Erythroblast (primary cell): ENCODE data around the gene ARMS2.

ENCODE experiments used
- DNase-seq, 2 experiments: peaks; one replicate each; lab custom pipeline; 2025; lab: John Stamatoyannopoulos, UW
- GATA1 ChIP-seq: IDR thresholded peaks from 2 replicates; pipeline ENCODE4 v1.6.1; 2011; ENCODE audit warnings: low read depth, mild to moderate bottlenecking, control low read depth, low read length, moderate library complexity
- POLR2A ChIP-seq: IDR thresholded peaks from 2 replicates; pipeline ENCODE4 v1.6.1; 2011; ENCODE audit warnings: mild to moderate bottlenecking, low read length

Gene ARMS2

DNA sequence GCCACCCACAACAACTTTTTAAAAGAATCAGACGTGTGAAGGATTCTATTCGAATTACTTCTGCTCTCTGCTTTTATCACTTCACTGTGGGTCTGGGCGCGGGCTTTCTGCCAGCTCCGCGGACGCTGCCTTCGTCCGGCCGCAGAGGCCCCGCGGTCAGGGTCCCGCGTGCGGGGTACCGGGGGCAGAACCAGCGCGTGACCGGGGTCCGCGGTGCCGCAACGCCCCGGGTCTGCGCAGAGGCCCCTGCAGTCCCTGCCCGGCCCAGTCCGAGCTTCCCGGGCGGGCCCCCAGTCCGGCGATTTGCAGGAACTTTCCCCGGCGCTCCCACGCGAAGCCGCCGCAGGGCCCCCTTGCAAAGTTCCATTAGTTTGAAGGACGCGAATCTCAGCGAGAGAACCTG lies 6.4 kb downstream of the ARMS2 start:
- DNase-seq = no peak
- no peak for TF ChIP-seq GATA1
- no peak for TF ChIP-seq POLR2A

DNA sequence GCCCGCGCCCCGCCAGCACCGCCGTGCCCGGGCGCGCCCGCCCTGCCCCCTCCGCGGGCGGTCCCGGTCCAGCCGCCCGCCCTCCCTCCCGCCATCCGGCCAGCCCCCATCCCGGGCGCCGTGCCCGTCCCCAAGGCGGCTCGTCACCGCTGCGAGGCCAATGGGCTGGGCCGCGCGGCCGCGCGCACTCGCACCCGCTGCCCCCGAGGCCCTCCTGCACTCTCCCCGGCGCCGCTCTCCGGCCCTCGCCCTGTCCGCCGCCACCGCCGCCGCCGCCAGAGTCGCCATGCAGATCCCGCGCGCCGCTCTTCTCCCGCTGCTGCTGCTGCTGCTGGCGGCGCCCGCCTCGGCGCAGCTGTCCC lies 6.9 kb downstream of the ARMS2 start, which contains the start of gene HTRA1:
HTRA1 (plus strand) TSS at position 187 of the 362 bp plus-strand sequence; CDS start at position 287, 100 bp downstream.
- TF ChIP-seq POLR2A (no peak), GATA1 (no peak)
- no peak for DNase-seq

DNA sequence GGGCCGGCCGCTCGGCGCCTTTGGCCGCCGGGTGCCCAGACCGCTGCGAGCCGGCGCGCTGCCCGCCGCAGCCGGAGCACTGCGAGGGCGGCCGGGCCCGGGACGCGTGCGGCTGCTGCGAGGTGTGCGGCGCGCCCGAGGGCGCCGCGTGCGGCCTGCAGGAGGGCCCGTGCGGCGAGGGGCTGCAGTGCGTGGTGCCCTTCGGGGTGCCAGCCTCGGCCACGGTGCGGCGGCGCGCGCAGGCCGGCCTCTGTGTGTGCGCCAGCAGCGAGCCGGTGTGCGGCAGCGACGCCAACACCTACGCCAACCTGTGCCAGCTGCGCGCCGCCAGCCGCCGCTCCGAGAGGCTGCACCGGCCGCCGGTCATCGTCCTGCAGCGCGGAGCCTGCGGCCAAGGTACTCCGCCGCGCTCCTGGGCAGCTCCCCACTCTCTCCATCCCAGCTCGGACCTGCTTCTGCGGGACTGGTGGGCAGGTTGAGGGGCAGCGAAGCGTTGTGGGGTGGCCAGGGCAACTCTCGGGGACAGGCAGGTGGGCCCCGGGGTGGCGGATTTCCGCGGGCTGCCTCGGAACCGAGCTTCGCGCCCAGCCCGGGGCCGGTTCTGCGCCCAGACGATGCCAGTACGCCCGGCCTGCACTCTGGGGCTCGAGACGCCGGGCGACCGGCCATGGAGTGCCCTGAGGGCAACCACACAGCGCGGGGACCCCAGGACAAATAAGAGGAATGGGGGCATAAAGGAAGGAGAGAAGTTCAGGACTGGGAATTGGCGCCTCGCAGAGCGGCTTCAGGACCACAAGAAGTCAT lies 7.5 kb downstream of the ARMS2 start:
- TF ChIP-seq GATA1 (no peak), POLR2A (no peak)
- no peak for DNase-seq

DNA sequence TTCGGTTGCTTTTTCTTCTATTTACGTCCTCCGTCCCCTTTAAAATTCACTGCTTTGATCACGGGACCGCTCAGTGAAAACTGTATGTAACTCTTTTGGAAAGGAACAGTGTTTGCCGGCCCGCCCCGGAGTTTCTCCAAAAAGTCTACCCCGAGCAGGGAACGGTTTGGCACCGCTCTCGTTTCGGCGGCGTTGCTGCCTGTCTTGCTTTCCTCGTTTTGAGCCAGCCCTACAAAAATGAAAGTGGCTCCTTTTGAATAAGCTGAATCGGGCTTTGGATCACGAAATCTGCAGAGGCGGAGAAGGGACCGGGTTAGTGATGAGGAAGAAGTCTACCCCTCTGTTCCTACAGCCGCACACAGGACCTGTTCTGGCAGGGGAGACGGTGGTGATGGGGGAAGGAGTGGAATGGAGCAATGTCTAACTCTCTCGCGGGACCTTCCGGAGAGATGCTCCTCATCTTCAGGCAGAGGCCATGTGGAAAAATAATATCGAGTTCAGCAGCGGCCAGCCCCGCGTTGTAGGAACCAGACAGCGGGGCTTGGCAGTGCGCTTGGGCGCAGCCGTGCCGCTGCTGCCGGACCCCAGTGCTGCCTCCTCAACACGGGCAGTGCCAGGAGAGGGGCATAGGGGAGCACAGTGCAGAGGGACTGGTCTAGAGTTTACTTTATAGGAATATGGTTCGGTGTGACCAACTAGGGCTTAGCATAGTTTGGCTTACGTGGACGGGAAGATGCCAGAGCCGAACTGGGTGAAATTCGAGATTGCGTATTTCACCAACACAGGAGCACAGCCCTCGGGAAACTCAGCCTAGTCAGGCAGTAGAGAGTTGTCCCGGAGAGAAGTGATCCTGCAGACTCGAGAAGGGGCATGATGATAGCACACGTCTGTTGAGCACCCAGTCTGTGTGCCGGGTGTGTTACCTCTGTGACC lies 8.3 kb downstream of the ARMS2 start:
- TF ChIP-seq GATA1 = no peak
- no peak for TF ChIP-seq POLR2A
- no peak for DNase-seq

DNA sequence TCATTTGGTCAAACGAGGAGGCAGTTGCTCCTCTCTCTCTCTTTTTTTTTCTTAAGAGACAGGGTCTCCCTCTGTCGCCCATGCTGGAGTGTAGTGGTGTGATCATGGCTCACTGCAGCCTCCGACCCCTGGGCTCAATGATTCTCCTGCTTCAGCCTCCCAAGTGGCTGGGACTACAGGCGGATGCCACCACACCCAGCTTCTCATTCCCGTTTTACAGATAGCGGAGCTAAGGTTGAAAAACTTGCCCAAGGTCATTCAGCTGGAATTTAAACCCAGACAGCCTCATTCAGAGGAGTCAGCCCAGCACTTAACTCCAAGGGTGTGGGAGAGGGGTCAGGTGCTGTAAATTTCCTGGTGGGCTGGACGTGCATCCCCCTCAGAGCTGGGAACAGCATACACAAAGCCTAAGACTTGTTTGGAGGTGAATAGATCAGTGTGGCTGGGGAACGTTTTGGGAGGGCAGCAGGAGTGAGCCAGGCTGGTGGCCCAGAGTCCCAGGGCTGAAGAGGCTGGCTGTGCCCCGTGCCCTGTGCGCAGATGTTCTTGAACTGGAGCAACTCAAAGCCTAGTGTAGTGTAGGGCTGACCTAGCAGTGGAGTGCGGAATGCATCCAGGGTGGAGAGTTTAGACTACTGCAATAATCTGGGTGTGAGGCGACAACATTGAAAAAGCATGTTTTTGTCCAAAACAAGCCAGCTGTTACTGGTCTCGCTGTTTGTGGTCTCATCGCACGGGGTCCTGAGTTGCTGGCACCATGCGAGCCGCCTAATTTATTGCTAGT lies 9.2 kb downstream of the ARMS2 start:
- no peak for DNase-seq
- TF ChIP-seq GATA1 (no peak), POLR2A (no peak)

DNA sequence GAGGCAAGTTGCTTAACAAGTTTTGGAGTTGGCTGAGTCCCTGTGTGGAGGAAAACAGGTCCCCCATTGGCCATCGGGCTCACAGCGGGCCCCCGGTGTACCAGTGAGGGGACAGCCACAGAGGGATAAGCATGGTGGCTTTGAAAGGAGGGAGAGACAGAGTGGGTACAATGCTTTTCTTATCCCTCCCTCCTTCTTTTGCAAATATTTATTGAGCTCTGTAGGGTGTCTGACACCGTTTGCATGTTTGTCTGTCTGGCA lies 9.7 kb downstream of the ARMS2 start:
- TF ChIP-seq POLR2A = no peak
- no peak for TF ChIP-seq GATA1
- DNase-seq = no peak

DNA sequence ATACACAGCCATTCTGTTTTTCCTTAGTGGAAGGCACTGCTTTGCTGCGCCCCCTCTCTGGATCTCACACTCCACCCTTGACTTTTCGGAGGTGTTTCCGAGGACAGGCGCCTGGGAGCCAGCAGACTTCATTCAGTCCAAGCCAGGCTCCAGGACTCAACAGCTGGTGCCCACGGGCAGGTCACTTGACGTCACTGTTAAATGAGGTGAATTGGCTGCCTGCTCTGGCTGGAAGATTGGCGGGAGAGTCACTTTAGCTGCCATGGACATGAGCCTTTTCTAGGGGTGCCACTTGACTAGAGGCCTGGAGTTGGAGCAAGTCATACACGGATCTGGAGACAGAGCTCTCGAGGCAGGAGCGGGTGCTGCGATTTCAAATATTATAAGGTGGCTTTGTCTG lies 10.1 kb downstream of the ARMS2 start:
- TF ChIP-seq GATA1 (no peak), POLR2A (no peak)

DNA sequence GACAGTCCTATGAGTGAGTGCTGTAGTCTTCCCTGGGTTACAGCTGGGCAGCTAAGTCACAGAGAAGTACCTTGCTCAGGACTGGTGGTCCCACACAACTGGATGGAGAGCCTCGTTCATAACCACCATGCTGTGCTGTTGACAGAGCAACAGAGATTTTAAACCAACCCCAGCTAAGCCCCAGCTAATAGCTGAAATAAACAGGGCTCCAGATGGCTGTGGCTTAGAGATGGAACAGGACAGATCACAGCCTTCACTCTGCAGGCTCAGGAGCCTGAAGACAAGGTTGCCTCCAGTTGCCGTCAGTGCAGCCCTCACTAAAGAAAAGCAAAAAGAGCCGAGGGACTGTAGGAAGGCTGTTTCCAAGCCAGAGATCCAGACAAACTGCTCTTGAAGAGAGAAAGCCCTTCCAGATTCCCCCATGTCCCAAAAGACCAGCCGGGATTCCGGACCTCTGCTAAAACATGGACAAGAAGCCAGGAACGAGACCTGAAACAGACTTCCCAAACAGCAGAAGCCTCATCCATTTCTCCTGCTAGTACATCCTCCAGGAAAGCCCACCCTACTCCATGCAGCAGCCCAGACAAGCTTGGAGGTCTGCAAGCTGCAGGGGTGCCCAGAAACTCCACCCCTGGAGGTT lies 11.1 kb downstream of the ARMS2 start:
- no peak for TF ChIP-seq GATA1
- TF ChIP-seq POLR2A = no peak
- DNase-seq = no peak

More for the DNA sequence above, 10.1 kb downstream of the ARMS2 start:
- no peak for DNase-seq

DNA sequence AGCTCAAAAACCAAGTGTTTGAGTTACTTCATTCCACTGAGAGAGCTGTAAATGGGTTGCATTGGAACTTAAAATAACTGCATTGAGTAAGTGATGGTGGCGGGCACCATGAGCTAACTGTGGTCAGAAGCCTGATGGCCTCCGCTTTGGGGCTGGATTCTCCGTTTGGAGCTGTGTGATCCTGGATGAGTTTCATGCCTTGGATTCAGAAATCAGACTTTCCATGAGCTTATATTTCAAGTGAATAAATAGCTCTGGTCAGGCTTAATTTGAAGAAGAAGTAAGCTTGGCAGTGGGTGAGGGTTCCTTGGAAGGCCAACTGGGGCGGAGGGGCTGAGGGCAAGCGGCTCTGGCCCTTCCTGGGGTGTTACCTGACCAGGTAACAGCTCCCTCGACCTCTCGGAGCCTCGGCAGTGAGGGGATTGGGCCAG lies 12.5 kb downstream of the ARMS2 start:
- DNase-seq = no peak
- TF ChIP-seq POLR2A (no peak), GATA1 (no peak)

DNA sequence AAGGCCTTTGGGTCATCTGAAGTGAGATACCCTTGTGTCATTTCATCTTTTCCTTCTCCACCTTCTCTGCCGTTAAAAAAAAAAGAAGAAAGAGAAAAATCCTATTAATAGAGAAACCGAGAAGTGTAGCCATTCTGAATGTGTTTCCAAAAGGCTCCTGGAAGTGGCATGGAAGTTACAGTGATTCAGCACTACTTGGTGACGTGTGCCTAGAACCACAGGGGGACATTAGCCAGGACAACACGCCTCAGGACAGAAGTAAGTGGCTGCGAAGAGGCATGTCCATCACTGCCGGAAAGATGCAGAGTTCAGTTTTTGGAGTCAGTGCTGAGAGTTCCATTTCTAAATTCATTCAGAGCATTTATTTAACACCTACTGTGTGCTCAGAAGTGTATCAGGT lies 13.2 kb downstream of the ARMS2 start:
- no peak for DNase-seq
- TF ChIP-seq GATA1 (no peak), POLR2A (no peak)

DNA sequence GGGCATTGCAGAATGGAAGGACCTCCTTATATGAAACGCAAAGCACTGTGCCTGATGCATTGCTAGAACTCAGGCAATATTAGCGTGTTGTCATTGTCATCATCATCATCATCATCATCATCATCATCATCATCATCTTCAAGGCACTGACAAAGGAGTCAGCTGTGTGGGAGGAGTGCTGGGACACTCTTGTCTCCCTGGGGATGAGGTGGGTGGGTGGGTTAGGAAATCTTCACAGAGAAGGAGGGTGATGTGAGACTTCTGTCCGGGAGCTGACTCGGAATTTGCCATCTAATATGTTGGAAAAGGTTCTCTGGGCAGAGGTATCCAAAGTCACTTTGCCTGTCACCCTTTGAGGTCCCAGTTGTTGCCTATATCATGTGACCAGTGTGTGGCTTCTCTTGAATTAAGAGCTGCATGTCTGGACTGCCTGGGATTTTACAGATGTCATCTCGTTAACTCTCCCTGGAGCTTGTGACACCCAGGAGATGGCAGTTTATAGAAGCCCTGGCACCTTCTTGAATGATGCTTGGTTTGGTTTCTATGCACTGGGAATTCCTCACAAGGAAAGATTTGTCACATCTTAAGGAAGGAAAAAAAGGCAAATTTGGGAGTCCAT lies 14.0 kb downstream of the ARMS2 start:
- DNase-seq = no peak
- TF ChIP-seq POLR2A = no peak
- TF ChIP-seq GATA1 = no peak

DNA sequence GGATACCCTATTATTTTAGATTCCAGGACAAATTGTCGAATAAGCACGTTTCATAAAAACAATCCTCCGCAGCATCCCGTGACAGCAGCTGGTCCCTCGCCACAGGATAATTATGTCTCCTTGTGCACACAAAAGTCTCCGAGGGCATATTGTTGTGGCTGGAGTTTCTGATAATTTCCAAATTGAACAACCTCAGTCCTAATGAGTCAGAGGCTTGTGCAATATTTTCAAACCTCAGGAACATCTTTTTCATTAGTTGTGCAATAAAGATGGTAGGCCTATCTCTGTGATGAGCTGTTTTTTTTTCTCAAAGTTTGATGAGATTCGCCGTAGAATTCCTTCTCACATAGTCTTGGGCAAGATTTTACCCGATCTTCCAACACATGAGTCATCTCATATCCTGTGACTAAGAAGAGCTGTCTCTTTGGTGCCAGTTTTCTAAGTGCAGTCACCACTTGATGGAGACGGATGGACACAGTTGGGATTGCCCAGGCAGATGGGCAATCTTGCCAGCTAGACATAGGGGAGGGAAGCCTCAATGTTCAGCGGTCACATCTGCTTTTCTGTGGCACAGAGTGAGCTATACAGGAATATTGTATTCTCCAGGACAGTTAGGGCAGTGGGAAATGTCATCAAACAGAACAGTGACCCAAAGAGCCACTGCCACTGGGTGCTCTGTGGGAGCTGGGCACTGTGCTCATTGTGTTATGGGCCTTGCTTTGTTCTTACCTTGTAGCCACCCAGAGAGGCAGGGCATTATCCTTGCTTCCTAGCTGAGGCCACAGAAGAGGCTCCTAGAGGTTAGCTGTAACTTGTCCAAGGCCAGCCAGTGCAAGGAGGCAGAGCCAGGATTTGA lies 14.7 kb downstream of the ARMS2 start:
- DNase-seq = no peak
- TF ChIP-seq POLR2A (no peak), GATA1 (no peak)

DNA sequence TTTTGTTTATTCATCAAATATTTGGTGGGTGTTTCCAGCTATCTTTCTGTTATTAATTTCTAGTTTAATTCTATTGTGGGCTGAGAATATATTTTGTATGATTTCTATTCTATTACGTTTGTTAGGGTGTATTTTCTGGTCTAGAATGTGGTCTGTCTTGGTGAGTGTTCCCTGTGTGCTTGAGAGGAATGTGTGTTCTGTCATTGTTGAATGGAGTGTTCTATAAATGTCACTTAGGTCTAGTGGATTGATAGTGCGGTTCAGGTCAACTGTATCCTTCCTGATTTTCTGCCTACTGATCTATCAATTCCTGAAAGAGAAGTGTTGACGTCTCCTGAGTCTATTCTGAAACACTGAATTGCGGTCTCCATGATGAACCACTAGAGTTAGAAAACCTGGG lies 15.4 kb downstream of the ARMS2 start:
- no peak for DNase-seq
- no peak for TF ChIP-seq GATA1
- TF ChIP-seq POLR2A = no peak
